GM10847 (cell line): ENCODE results near the gene DNTT.

ENCODE experiments used
- POLR2A ChIP-seq: IDR thresholded peaks from 2 replicates; pipeline ENCODE4 v1.6.1; 2011; ENCODE audit not compliant: insufficient read length; ENCODE audit errors: extremely low read depth

Gene DNTT

GRCh38 chr10:96289218-96289910 lies 14.9 kb upstream of the DNTT start:
- TF ChIP-seq POLR2A: no peak

- no peak for TF ChIP-seq POLR2A
Measured at GRCh38 chr10:96290368-96291133, 13.7 kb upstream of the DNTT start.

- no peak for TF ChIP-seq POLR2A
Measured at GRCh38 chr10:96292971-96293920, 11.0 kb upstream of the DNTT start.

GRCh38 chr10:96295475-96295874 lies 8.8 kb upstream of the DNTT start:
- no peak for TF ChIP-seq POLR2A

GRCh38 chr10:96297486-96297885 lies 6.7 kb upstream of the DNTT start:
- TF ChIP-seq POLR2A: no peak

- no peak for TF ChIP-seq POLR2A
Measured at GRCh38 chr10:96298362-96298761, 5.9 kb upstream of the DNTT start.

- TF ChIP-seq POLR2A: no peak
Measured at GRCh38 chr10:96299383-96299782, 4.9 kb upstream of the DNTT start.

GRCh38 chr10:96301616-96302015 lies 2.6 kb upstream of the DNTT start:
- no peak for TF ChIP-seq POLR2A

GRCh38 chr10:96305019-96305418 lies 785 bp downstream of the DNTT start:
- no peak for TF ChIP-seq POLR2A

GRCh38 chr10:96306516-96306915 lies 2.3 kb downstream of the DNTT start:
- no peak for TF ChIP-seq POLR2A

GRCh38 chr10:96309628-96310320 lies 5.5 kb downstream of the DNTT start:
- no peak for TF ChIP-seq POLR2A

GRCh38 chr10:96310321-96310669 lies 6.1 kb downstream of the DNTT start:
- no peak for TF ChIP-seq POLR2A

- TF ChIP-seq POLR2A: no peak
Measured at GRCh38 chr10:96311180-96311715, 7.0 kb downstream of the DNTT start.

GRCh38 chr10:96313344-96313743 lies 9.1 kb downstream of the DNTT start:
- no peak for TF ChIP-seq POLR2A
